Activated CD8-positive, alpha-beta T cell treated with anti-CD3 and anti-CD28 coated beads for 36 hours (primary cell): ENCODE data around the gene GRM2. TPM values are rescaled to one million over a fixed set of nuclear protein-coding genes. Genes with fewer than 3 reads are reported as not detected.

Source experiments
- ATAC-seq: fragments of 200-7000 bp; cut with Tn5 transposase; one replicate; pipeline ENCODE4 v1.10.0; 2021; ENCODE audit warnings: mild to moderate bottlenecking, moderate library complexity
- CTCF ChIA-PET: fragments of 350-600 bp; sonication (Branson Sonifier 250); formaldehyde crosslinking; loops from one replicate; lab custom pipeline; 2021; ENCODE audit warnings: antibody characterized with exemption; lab: Charles Lee
- POLR2A ChIA-PET: fragments of 350-600 bp; sonication (Branson Sonifier 250); formaldehyde crosslinking; loops from one replicate; lab custom pipeline; 2021; ENCODE audit warnings: antibody characterized with exemption; lab: Charles Lee
- DNase-seq: peaks from one replicate; pipeline ENCODE4 v3.0.0-alpha.2; 2020
- H3K27ac Mint-ChIP-seq: one replicate; pipeline ENCODE4 v1.8.0; 2021; ENCODE audit warnings: mild to moderate bottlenecking, mixed read lengths
- H3K27me3 Mint-ChIP-seq: one replicate; pipeline ENCODE4 v1.8.0; 2021; ENCODE audit warnings: mixed read lengths
- H3K36me3 Mint-ChIP-seq: one replicate; pipeline ENCODE4 v1.8.0; 2021; ENCODE audit warnings: low read depth, mixed read lengths
- H3K4me1 Mint-ChIP-seq: one replicate; pipeline ENCODE4 v1.8.0; 2021; ENCODE audit warnings: low read depth, mixed read lengths
- H3K4me3 Mint-ChIP-seq: one replicate; pipeline ENCODE4 v1.8.0; 2021; ENCODE audit warnings: mild to moderate bottlenecking, moderate library complexity, mixed read lengths
- H3K9me3 Mint-ChIP-seq: one replicate; pipeline ENCODE4 v1.8.0; 2021; ENCODE audit warnings: mixed read lengths
- CTCF ChIP-seq: fragments of 200-600 bp; IDR thresholded peaks from one replicate; pipeline ENCODE4 v1.8.0; 2022; ENCODE audit warnings: antibody characterized with exemption, mild to moderate bottlenecking
- intact Hi-C: fragments of 100-400 bp; cut with micrococcal nuclease; formaldehyde crosslinking; loops from one replicate; pipeline ENCODE4 v1.10.0; 2022
- total RNA-seq, 2 experiments: library from RNA; stranded (reverse); gene quantifications; one replicate each; pipeline ENCODE4 v1.2.3, GENCODE V29; 2021

GRM2 gene
- total RNA-seq, 2 experiments from 2014 or later, result 0.20 to 0.22 TPM

GRCh38 chr3:51691021-51691420 is 15.8 kb upstream of the GRM2 start:
- intact Hi-C loops, result no loop called here
- Mint-ChIP-seq H3K27me3 (no peaks in the 10 kb centered on the region), H3K36me3 (peaks cover 21% of the 10 kb centered on the region), H3K4me3 (no peak overlapping the region), H3K4me1 (peaks cover 25% of the 10 kb centered on the region), H3K9me3 (no peaks in the 10 kb centered on the region), H3K27ac (no peak overlapping the region)
- POLR2A ChIA-PET, result interaction anchor here (0.7 kb wide), 1 partner anchor 18 kb away, joined by 3 read pairs; no protein-coding TSS in a partner anchor
- no peak for TF ChIP-seq CTCF
- CTCF ChIA-PET, result no interaction called here
- DNase-seq (no peak), ATAC-seq (no peak)

GRCh38 chr3:51691949-51692348 is 14.9 kb upstream of the GRM2 start:
- DNase-seq (no peak), ATAC-seq (no peak)
- peaks cover 16% of the 10 kb centered on the region for H3K4me1 Mint-ChIP-seq
- TF ChIP-seq CTCF, result no peak
- ChIA-PET POLR2A (interaction anchor here (1.0 kb wide), 1 partner anchor 10 kb away, joined by 3 read pairs; no protein-coding TSS in a partner anchor), CTCF (interaction anchor here (1.0 to 1.6 kb wide), 2 partner anchors 9 to 22 kb away, joined by 3 to 5 read pairs; no protein-coding TSS in a partner anchor)
- H3K9me3 Mint-ChIP-seq, result no peaks in the 10 kb centered on the region
- H3K4me3 Mint-ChIP-seq, result no peak overlapping the region
- peaks cover 13% of the 10 kb centered on the region for H3K36me3 Mint-ChIP-seq
- H3K27ac Mint-ChIP-seq, result no peak overlapping the region
- H3K27me3 Mint-ChIP-seq, result no peaks in the 10 kb centered on the region
- intact Hi-C loops, result no loop called here

- no peak overlapping the region for H3K27ac Mint-ChIP-seq
- ATAC-seq (no peak), DNase-seq (no peak)
- no peaks in the 10 kb centered on the region for H3K27me3 Mint-ChIP-seq
- H3K4me1 Mint-ChIP-seq, result peaks cover 7% of the 10 kb centered on the region
- H3K36me3 Mint-ChIP-seq, result peaks cover 7% of the 10 kb centered on the region
- CTCF ChIA-PET, result interaction anchor here (1.6 kb wide), 1 partner anchor 10 kb away, joined by 3 read pairs; no protein-coding TSS in a partner anchor
- no peaks in the 10 kb centered on the region for H3K9me3 Mint-ChIP-seq
- no peak for TF ChIP-seq CTCF
- no peak overlapping the region for H3K4me3 Mint-ChIP-seq
- intact Hi-C loops, result no loop called here
- POLR2A ChIA-PET, result interaction anchor here (1.0 kb wide), 1 partner anchor 11 kb away, joined by 3 read pairs; no protein-coding TSS in a partner anchor
Measured at GRCh38 chr3:51692980-51693395, 13.9 kb upstream of the GRM2 start.

- intact Hi-C loops, result no loop called here
- Mint-ChIP-seq H3K27ac (no peak overlapping the region), H3K9me3 (no peaks in the 10 kb centered on the region), H3K36me3 (peaks cover 9% of the 10 kb centered on the region), H3K4me3 (no peak overlapping the region), H3K4me1 (peaks cover 2% of the 10 kb centered on the region), H3K27me3 (no peaks in the 10 kb centered on the region)
- CTCF ChIA-PET, result interaction anchor here (1.2 to 1.9 kb wide), 3 partner anchors 14 to 22 kb away, joined by 4 to 6 read pairs (median 4); no protein-coding TSS in a partner anchor
- POLR2A ChIA-PET, result interaction anchor here (0.7 to 1.4 kb wide), 3 partner anchors 15 to 197 kb away, joined by 3 read pairs; partner anchors contain the start of gene DCAF1
- ATAC-seq (no peak), DNase-seq (no peak)
- TF ChIP-seq CTCF, result no peak
Measured at GRCh38 chr3:51696954-51697353, 9.9 kb upstream of the GRM2 start.

- no peak for TF ChIP-seq CTCF
- H3K36me3 Mint-ChIP-seq, result peaks cover 9% of the 10 kb centered on the region
- no peak overlapping the region for H3K27ac Mint-ChIP-seq
- ATAC-seq, result no peak
- no peaks in the 10 kb centered on the region for H3K27me3 Mint-ChIP-seq
- ChIA-PET CTCF (interaction anchor here (1.2 to 1.9 kb wide), 2 partner anchors 16 to 21 kb away, joined by 4 to 6 read pairs; no protein-coding TSS in a partner anchor), POLR2A (interaction anchor here (0.9 to 1.1 kb wide), 3 partner anchors 9 to 17 kb away, joined by 3 to 5 read pairs (median 3); no protein-coding TSS in a partner anchor)
- no peak overlapping the region for H3K4me3 Mint-ChIP-seq
- H3K9me3 Mint-ChIP-seq, result no peaks in the 10 kb centered on the region
- no peak for DNase-seq
- H3K4me1 Mint-ChIP-seq, result peaks cover 2% of the 10 kb centered on the region
- intact Hi-C loops, result no loop called here
Measured at GRCh38 chr3:51698209-51698608, 8.7 kb upstream of the GRM2 start.
